Activated CD8-positive, alpha-beta memory T cell treated with anti-CD3 and anti-CD28 coated beads, Interleukin-2, amount 50 U/mL, for 4 hours (primary cell): ENCODE results near the gene PCED1A.
A peak's percentile ranks its signal among the peaks of the same experiment; 100 is the strongest.
"Not testable (repeated sequence)": the region's sequence is repeated elsewhere in the genome, so short reads cannot be mapped to it uniquely, and the experiment has no call there.

Source experiments
- DNase-seq: peaks from one replicate; pipeline ENCODE4 v3.0.0-alpha.2; 2020

PCED1A gene

DNA sequence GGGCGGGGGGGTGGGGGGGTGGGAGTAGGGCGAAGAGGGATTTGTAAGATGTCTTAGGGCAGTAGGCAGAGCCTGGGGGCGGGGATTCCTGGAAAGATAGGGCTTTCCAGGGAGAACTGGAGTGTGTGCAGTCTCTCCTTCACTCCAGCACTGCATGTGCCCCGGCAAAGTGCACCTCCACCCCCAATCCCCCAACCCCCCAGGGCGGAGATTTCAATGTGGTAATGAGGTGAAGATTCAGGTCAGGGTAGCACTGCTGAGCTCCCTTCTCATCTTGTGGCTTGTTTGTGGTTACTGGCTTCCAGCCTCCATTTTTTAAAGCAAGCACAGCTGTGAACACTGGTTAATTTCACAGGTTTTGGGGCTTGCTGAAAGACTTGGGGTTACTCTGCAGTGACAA is 18.4 kb downstream of the PCED1A start:
- DNase-seq, result peak; percentile 48

DNA sequence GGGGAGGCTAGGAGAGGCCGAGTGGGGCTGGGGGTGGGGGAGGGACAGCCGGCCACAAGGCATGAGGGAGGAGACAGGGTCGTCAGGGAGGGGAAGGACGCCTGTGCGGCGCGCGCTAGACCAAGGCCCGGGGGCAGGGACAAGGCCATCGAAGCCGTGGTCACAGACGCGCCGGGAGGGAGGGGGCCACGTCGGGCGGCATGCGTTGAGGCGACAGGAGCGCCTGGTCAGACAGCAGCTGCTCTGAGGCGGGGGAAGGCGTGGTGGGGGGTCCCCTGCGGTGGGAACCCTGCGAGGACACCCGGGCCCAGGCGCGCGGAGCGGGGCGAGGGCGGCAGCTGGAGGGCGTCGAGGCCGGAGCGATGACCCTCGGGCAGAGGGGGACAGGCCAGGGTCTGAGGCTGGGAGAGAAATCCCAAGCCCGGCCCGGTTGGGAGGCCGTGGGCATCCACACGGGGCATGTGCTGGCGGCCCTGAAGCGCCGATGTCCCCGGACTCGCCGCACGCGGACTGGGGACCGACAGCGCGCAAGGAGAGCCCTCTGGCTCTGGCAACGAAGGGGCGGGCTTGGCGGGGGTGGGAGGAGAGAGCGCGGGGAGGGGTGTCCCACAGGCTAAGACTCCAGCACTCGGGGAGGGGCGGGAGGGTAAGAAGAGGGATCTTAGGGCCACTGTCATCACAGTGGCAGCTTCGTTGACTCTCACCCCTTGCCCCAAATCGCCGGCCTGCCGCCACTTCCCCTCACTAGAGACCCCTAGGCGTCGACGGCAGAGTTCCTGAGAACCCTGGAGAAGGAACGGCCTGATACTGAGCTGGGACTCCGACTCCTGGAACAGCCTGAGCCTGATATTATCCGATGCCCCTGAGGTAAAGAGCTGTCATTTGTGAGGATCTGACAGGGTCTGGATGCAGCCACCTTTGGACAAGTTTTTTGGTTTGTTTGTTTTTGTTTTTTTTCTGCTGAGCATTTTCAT is 19.3 kb downstream of the PCED1A start:
- no peak for DNase-seq

DNA sequence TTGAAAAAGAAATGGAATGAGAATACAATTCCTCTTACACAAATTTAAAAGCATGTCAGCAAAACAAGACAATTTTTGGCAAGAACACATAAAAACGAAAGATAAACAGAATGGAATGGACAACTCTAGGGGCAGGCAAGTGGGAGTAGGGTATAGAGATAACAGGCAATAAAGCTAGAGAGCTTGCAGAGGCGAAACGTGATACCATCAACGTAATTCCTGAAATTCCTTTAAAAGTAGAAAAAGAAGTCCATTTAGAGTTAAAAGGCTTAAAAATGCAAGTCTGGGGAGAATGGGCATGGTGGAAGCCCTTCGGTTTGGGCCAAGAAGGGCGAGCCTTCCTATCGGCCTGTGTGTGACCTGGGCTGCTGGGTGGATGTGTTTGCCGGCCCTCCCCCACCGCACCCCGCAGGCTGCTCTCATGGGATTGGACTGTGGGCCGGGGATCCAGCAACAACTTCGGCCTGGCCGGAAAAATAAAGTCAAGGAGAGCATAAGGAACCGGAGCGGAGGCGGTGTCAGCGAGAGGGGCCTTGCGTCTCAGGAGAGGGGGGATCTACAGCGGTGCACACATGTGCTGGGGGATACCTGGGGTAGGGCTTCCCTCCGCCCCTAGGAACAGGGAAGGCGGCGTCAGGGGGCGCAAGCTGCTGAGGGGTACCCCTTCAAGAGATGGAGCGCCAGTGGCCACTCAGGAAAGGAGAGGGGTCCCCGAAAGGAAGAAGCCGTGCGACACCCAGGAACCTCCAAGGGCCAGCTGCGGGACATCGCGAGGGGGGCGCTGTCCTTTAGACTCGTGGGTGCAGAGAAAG is 20.2 kb downstream of the PCED1A start:
- no peak for DNase-seq

DNA sequence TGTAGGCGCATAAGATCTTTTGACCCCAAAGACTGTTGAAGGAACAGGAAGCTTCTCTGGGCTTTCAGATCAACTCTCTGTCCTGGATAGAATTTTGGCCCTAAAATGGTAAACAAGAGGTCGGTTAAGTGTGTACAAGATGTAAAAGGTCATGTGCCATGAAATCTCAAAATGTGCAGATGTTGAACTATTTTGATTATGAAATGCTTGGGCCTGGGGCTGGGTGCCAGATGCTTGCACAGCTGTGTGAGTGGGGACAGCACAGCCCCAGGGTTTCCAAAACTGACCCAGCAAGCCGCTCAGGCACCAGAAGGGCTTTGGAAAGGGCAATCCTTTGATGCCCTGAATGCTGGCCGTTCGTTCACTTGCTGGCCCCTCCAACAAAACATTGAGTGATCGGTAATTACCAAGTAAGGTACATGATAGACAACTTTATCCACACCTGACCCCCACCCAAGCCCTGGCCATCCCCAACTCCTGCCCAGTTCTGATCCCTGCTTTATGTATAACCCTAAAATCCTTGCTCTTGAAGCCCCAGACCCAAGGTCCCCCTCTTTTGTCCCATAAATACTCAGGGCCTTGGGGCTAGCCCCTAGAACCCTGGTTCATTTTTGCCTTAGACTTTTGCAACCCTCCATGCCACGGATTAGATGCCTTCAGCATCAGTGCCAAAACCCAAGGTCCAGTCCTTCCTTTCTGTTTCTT is 22.4 kb downstream of the PCED1A start:
- DNase-seq, result no peak

DNA sequence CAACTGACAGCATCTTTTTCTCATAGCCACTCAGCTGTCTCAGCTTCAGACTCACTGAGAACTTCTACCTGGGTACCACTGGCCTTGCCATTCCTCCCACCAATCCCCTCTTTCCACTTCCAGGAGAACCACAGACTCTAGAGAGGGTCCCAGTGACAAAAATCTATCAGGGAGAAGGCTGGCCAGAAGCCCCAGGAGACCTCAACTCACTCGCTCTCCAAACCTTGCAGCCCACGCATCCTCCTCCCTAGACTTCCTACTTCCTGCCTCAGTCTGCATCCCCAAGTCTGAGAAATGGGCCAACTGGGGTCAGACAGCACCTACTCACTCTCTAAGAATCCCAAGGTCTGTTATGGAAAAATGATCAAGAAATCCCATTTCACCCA is 23.1 kb downstream of the PCED1A start:
- no peak for DNase-seq

DNA sequence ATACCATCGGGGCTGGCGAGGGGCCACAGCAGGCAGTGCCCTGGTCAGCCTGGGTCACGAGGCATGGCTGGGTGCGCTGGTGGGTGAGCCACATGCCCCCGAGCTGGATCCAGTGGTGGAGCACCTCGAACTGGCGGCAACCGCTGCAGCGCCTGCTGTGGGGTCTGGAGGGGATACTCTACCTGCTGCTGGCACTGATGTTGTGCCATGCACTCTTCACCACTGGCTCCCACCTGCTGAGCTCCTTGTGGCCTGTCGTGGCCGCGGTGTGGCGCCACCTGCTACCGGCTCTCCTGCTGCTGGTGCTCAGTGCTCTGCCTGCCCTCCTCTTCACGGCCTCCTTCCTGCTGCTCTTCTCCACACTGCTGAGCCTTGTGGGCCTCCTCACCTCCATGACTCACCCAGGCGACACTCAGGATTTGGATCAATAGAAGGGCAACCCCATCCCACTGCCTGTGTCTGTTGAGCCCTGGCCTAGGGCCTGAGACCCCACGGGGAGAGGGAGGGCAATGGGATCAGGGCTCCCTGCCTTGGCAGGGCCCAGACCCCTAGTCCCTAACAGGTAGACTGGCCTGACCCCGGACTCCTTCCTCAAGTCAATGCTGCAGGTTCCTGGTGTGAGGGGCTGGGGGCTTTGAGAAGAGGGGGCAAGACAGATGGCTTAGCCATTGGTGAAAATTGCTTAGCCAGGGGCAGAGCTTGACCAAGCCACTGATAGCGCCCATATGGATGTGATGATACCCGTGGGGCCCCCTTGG is 23.7 kb downstream of the PCED1A start:
- no peak for DNase-seq

DNA sequence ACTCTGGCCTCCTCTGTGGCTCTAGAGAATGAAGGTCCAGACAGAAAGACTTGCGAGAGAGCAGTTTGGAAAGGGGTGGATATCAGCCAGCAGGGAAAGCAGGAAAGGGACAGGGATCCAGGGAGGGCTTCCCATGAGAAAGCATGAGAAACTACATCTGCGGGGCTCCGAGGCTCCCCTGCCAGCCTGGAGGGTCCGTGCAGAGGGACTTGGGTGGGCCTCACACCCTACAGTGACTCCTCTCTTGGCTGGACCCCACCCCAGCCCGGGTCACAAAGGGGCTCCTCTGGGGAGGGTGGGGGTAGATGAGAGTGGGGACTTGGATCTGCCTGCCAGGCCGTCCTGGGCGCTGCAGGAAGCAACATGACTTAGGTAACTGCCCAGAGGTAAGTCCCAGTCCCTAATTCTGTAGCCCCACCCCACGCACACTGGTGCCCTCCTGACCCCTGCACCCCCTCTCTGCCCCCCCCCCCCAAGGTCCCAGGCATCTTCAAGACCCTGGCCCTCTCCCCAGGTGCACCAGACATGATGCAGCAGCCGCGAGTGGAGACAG is 24.3 kb downstream of the PCED1A start, which contains the start of gene TMEM239:
TSS of gene TMEM239 (plus strand) at position 335 of the 553 bp plus-strand sequence. CDS start at position 526, 191 bp downstream.
- no peak for DNase-seq

DNA sequence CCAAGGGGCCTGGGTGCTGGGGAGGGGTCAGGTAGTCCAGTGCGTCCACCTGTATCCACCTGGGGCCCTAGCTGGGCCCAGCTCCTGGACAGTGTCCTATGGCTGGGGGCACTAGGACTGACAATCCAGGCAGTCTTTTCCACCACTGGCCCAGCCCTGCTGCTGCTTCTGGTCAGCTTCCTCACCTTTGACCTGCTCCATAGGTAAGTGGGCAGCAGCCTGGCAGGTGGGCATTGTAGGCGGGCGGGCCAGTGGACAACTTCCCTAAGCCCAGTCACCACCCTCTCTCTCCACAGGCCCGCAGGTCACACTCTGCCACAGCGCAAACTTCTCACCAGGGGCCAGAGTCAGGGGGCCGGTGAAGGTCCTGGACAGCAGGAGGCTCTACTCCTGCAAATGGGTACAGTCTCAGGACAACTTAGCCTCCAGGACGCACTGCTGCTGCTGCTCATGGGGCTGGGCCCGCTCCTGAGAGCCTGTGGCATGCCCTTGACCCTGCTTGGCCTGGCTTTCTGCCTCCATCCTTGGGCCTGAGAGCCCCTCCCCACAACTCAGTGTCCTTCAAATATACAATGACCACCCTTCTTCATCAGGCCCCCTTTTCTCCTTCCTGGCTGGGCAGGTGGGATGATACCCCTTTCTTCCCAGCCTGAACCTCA is 25.1 kb downstream of the PCED1A start:
- no peak for DNase-seq

DNA sequence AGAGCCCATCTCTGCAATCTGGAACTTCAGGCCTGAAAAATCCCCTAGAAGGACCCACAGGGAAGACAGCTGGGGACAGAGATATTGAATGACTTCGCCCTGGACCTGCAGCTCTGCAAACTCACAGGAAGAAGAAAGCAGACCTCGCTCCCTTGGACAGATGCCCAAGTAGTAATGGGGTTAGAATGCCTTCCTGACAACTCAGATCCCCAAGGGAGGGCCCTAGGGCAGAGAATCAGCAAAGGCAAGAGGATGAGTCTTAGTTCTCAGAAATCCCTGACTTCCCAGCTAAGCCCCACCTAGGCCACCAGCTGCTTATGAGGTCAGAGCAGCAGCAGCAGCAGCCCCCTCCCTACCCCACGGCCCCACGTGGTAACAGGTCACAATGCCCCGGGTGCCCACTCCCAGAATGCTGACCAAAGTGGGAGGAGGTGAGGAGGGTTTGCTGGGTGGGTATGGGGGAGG is 25.8 kb downstream of the PCED1A start, which contains the start of gene C20orf141:
TSS of gene C20orf141 (plus strand) at position 401 of the 465 bp plus-strand sequence. CDS start 198 bp downstream, outside the sequence.
- no peak for DNase-seq

DNA sequence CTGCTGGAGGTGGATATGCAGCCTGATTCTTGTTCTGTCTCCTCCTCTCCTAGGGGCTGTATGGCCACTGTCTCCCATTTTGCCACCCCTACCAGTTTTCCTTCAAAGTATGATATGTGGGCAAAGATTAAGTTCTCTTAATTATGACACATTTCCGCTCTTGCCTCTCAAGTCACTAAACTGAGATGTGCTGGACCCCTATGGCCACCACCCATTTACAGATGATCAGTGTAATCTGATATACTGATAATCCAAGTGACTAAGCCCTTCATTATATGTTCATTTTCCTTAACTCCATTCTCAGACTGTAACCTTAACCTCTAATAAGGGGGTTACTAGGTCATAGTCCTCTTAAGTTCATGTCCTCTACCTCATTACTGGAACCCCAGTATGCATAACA is 26.4 kb downstream of the PCED1A start:
- no peak for DNase-seq

DNA sequence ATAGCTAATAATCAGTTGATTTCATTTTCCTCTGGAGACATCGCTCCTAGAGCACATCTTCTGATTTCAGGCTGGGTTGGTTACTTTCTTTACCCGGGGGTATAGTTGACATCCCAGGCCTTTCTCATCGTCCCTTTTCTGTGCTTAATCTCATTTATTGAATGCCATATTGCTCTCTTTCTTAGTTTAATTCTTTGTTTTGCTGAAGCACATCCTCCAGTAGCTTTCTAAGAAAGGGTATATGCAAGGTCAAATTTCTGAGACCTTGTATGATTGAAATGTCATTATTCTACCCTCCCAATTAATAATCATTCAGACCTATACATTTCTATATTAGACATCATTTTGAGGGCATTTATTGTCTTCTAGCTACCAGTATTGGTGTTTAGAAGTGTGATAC is 28.3 kb downstream of the PCED1A start:
- no peak for DNase-seq

DNA sequence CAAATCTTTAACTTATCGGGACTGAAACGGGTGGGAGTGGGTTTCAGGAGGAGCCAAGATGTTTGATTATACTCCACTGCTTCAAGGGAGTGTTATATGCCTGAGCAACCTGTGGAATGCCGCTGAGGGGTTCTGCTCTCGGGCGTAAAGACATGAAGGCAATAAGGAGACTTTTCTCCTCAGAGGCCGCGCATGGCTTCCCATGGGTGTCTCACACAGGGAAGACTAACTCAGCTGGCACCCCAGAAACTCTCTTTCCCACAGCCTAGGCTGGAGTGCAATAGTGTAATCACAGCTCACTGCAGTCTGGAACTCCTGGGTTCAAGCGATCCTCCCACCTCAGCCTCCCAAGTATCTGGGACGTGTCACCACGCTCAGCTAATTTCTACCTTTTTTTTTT is 30.8 kb downstream of the PCED1A start:
- no peak for DNase-seq

DNA sequence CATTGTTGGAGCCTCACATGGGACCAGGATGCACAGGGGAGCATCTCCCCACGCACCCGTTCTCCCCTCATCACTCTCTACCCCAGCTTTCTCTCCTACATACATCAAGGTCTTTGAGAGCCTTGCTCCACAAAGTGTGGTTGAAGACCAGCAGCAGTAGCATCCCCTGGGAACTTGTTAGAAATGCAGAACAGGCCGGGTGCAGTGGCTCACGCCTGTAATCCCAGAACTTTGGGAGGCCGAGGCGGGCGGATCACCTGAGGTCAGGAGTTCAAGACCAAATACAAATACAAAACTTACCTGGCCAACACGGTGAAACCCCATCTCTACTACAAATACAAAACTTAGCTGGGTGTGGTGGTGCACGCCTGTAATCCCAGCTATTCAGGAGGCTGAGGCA is 32.5 kb downstream of the PCED1A start:
- DNase-seq, result not testable (repeated sequence)

DNA sequence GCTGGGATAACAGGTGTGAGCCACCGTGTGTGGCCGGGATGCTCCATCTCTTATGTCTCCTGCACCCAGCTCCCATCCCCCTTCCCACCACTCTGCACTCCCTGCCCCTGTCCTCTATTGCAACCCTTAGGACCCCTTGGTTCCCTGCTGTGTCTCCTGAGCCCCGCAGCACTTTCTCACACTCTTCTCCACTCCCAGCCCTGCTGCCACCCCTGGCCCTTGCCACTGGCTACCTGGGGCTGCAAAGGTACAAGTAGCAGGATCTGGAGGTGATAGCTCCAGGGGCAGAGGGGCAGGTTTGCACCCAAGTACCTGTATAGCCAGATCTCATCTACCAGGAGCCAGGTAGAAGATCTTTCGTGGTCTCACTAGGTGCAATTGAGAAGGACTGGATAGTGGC is 33.4 kb downstream of the PCED1A start:
- DNase-seq, result no peak

DNA sequence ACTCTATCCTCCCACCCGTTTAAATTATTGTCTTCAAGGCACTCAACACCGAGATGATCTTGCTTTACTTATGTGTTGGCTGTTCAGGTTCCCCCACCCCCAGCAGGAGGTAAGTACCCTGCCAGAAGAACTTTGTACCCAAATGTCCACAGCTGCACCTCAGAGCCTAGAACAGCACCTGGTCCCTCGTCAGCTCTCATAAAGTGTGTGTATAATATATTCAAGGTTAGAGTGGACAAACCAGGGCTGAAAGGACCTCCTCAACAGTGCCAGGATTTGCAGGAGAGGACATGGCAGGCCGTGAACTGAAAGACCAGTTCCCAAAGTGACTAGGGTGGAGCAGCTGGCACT is 34.1 kb downstream of the PCED1A start:
- no peak for DNase-seq

DNA sequence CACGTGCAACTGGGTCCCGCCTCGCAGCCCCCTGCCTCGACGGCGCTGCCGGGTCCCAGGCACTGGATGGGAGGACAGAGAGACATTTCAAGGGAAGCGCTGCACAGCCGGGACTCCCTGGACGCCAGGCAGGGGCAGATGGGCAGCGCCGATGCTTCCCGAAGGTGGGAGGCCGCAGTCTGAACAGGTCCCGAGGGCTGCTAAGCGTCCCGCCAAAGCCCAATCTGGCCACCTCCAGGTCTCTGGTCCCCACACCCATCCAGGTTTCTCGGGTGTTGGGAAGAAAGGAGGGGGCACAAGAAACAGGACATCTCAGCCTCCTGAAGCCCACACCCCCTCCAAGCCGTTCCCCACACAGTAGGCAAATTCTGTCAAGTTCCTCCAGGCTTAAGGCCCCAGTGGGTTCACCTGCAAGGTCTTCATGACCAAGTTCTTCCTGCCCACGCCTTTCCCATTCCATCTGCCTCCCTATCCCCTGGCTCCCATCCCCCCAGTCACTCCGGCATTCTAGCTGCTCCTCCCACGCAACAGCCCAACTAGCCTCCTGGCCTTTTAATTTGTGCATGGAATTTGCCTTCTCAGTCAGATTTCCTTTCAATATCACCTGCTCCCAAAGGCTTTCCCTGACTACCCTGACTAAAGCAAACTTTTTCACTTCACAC is 34.6 kb downstream of the PCED1A start:
- DNase-seq, result no peak

DNA sequence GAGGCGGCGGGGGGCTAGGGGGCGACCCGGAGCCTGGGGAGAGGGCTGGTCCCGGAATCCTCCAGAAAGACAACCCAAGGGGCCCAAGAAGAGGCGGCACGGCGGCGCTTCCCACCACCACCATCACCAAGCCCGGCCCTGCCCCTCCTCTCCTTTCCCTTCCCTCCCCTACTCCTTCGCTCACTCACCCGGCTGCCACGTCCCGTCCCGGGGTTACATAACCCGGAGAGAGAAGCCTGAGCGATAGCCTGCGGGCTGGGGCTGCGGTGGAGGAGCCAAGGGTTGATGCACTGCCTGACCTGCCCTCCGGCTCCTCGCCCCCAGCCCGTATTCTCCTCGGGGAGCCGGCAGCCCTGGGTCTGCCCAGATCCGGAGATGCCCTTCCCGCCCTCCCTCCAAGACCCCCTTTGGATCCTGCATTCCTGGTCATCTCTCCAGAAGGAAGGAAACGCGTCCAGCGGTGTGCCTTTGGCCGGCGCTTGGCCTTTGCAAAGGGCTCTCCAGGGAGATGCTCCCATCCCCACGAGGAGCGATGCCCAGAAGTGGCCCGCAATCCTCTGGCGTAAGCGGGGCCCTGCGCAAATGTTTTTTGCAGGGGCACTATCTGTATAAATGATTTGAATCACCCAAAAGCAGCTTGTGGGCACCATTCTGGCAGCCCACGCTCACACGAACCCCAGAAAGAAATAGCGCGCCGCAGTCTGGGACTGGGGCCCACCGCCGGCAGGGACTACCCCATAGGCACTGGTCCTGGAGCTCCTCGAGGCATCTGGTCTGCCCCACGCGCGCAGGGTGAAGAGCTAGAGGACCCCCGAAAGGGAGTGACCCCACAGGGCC is 35.4 kb downstream of the PCED1A start:
- DNase-seq, result no peak

DNA sequence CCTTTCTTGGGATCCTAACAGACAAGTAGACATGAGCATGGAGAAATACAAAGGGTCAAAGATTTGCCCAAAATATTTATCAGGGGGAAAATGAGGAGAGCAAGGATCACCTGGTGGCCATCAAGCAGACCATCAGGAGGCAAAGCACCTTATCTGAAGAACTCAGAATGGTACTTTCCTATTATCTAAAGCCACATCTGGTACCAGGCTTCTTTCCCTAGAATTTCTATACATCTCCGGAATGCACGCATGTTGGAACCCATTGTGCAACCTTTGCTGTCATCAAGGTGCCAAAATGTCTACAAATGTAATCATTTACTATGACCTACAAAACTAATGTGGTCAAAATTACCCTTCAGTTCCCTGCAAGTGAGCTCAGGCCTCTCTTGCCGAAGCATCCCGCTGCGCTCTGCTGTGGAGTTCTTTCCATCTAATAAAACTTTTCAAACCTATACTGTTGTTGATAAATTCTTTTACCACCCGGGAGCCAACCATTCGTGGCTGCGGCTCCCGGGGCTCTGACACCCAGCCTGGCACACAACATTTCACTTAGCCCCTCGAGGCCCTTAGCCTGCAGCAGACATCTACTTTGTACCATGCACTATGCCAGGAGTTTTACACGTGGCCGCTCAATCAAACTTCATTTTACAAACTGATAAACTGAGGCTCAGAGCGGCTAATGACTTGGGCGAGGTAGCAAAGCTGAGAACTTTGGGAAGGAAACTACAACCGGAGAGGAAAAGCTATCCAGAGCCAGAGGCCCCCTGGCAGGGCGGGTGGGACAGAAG is 36.2 kb downstream of the PCED1A start:
- no peak for DNase-seq

DNA sequence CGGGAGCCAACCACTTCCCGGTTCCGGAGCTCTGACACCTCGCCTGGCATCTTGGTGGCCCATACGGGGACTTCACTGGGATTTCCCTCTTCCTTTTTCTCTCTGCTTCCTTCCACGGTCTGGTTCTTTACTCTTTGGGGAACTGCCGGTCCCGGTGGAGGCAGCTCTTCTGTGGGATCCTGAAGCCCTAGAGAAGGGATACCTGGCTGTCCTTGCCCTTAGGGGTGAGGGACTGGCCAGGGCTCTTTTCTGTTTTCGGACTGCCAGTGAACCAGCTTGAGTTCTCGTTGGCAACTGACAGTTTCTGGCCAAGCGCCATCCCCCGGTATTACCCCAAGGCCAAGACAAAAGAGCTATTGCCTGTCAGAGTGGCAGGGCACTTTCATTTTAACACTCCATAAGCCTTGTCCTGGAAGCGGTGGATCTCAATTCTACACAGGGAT is 39.1 kb downstream of the PCED1A start:
- no peak for DNase-seq
